ENCODE results near the gene RAD21L1.

The RAD21L1 gene

DNA sequence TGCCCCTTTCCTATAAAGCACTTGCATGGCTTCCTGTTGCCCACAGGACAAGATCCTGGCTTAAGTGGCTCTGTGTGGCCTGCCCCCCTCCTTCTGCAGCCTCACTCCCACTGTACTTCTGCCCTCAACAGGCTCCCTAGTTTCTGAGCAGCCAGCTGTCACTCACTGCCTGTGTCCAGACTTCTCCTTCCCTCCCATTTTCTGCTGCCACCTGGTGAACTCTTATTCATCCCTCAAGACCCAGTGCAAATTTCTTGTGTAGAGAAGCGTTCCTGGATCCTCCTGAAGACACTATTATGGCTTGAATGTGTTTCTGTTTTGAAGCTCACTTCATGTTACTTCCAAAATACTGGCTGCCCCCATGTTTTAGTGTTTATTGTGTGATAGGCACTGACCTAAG lies 66.8 kb downstream of the RAD21L1 start:
- TF ChIP-seq YY1 (IDR thresholded peaks at IDR 0.05; ENCODE audit: insufficient read depth, insufficient read length) (no peak), ZNF274 (IDR thresholded peaks at IDR 0.05; ENCODE audit: low read depth, low read length) (no peak), SUZ12 (IDR thresholded peaks at IDR 0.05; ENCODE audit: extremely low read depth, insufficient read depth, insufficient read length) (no peak)
- Histone ChIP-seq H3K4me1 (ENCODE audit: insufficient read depth, insufficient read length) (no peaks in the 10 kb centered on the region), H3K36me3 (ENCODE audit: insufficient read depth, insufficient read length, low read length) (no peaks in the 10 kb centered on the region), H3K9me3 (ENCODE audit: insufficient read depth, low read length) (no peaks in the 10 kb centered on the region), H3K9ac (ENCODE audit: insufficient read length, low read depth) (no peak overlapping the region), H3K27me3 (ENCODE audit: insufficient read depth, insufficient read length) (no peaks in the 10 kb centered on the region), H3K4me3 (ENCODE audit: insufficient read length, low read depth) (no peak overlapping the region)
- DNase-seq (ENCODE audit: low read depth, low spot score) = no peak

GRCh38 chr20:1293641-1294379 lies 68.0 kb downstream of the RAD21L1 start:
- Histone ChIP-seq H3K9me3 (ENCODE audit: insufficient read depth, low read length) (no peaks in the 10 kb centered on the region), H3K4me1 (ENCODE audit: insufficient read depth, insufficient read length) (no peaks in the 10 kb centered on the region), H3K27me3 (ENCODE audit: insufficient read depth, insufficient read length) (no peaks in the 10 kb centered on the region), H3K4me3 (ENCODE audit: insufficient read length, low read depth) (no peak overlapping the region), H3K9ac (ENCODE audit: insufficient read length, low read depth) (no peak overlapping the region), H3K36me3 (ENCODE audit: insufficient read depth, insufficient read length, low read length) (no peaks in the 10 kb centered on the region)
- TF ChIP-seq ZNF274 (IDR thresholded peaks at IDR 0.05; ENCODE audit: low read depth, low read length) (no peak), YY1 (IDR thresholded peaks at IDR 0.05; ENCODE audit: insufficient read depth, insufficient read length) (no peak), SUZ12 (IDR thresholded peaks at IDR 0.05; ENCODE audit: extremely low read depth, insufficient read depth, insufficient read length) (no peak)
- DNase-seq (ENCODE audit: low read depth, low spot score) = no peak

DNA sequence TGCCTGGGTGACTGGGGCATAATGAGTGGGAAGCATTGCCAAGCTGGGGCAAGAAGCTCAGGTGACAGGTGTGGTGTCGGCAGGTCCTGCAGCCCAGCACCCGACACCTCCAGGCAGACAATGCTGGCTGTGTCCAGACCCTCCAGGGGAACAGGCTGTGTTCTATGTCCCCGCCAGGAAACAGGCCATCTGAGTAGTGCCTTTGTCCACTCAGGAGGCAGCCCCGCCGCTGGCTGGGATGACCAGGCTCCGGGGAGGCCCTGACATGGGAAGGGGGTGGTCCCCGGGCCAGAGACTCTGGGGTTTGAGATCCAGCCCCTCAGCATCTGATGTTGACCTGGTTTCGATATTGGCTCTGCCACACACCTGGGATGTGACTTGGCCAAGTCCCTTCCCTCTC lies 68.7 kb downstream of the RAD21L1 start:
- TF ChIP-seq YY1 (IDR thresholded peaks at IDR 0.05; ENCODE audit: insufficient read depth, insufficient read length) = no peak
- TF ChIP-seq ZNF274 (IDR thresholded peaks at IDR 0.05; ENCODE audit: low read depth, low read length) = no peak
- TF ChIP-seq SUZ12 (IDR thresholded peaks at IDR 0.05; ENCODE audit: extremely low read depth, insufficient read depth, insufficient read length) = no peak

GRCh38 chr20:1295276-1295930 lies 69.6 kb downstream of the RAD21L1 start:
- TF ChIP-seq SUZ12 (IDR thresholded peaks at IDR 0.05; ENCODE audit: extremely low read depth, insufficient read depth, insufficient read length) = no peak
- TF ChIP-seq YY1 (IDR thresholded peaks at IDR 0.05; ENCODE audit: insufficient read depth, insufficient read length) = no peak
- TF ChIP-seq ZNF274 (IDR thresholded peaks at IDR 0.05; ENCODE audit: low read depth, low read length) = no peak
- no peak overlapping the region for H3K9ac ChIP-seq (ENCODE audit: insufficient read length, low read depth)
- H3K27me3 ChIP-seq (ENCODE audit: insufficient read depth, insufficient read length) = no peaks in the 10 kb centered on the region
- H3K36me3 ChIP-seq (ENCODE audit: insufficient read depth, insufficient read length, low read length) = no peaks in the 10 kb centered on the region
- no peak overlapping the region for H3K4me3 ChIP-seq (ENCODE audit: insufficient read length, low read depth)
- no peaks in the 10 kb centered on the region for H3K4me1 ChIP-seq (ENCODE audit: insufficient read depth, insufficient read length)
- DNase-seq (ENCODE audit: low read depth, low spot score) = no peak
- no peaks in the 10 kb centered on the region for H3K9me3 ChIP-seq (ENCODE audit: insufficient read depth, low read length)

More for the DNA sequence above, 68.7 kb downstream of the RAD21L1 start:
- Histone ChIP-seq H3K36me3 (ENCODE audit: insufficient read depth, insufficient read length, low read length) (no peaks in the 10 kb centered on the region), H3K9me3 (ENCODE audit: insufficient read depth, low read length) (no peaks in the 10 kb centered on the region), H3K27me3 (ENCODE audit: insufficient read depth, insufficient read length) (no peaks in the 10 kb centered on the region), H3K4me3 (ENCODE audit: insufficient read length, low read depth) (no peak overlapping the region), H3K9ac (ENCODE audit: insufficient read length, low read depth) (no peak overlapping the region), H3K4me1 (ENCODE audit: insufficient read depth, insufficient read length) (no peaks in the 10 kb centered on the region)
- no peak for DNase-seq (ENCODE audit: low read depth, low spot score)

DNA sequence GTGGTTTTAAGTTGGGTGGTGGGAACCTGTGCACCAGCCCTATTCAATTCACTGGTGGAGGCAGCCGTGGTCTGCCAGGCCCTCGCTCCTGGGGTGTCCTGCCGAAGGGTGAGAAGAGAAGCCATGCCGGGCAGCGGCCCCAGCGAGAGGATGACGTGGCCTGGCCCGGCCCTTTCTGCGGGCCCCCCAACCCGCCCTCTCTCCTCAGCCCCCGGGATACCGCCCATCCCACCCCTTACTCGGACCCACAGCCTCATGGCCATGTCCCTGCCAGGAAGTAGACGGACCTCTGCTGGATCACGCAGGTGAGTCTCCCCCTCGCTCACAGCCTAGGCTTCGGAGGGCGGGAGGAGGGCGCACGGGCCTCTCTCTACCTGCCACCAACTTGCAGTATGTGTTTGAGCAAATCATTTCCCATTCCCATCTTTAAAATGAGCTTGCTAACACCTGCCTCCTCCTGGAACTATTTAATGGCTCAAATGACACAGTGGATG lies 70.3 kb downstream of the RAD21L1 start:
- no peak for DNase-seq (ENCODE audit: low read depth, low spot score)
- TF ChIP-seq YY1 (IDR thresholded peaks at IDR 0.05; ENCODE audit: insufficient read depth, insufficient read length) = no peak
- no peak for TF ChIP-seq SUZ12 (IDR thresholded peaks at IDR 0.05; ENCODE audit: extremely low read depth, insufficient read depth, insufficient read length)
- no peak for TF ChIP-seq ZNF274 (IDR thresholded peaks at IDR 0.05; ENCODE audit: low read depth, low read length)
- no peak overlapping the region for H3K4me3 ChIP-seq (ENCODE audit: insufficient read length, low read depth)
- no peaks in the 10 kb centered on the region for H3K4me1 ChIP-seq (ENCODE audit: insufficient read depth, insufficient read length)
- H3K27me3 ChIP-seq (ENCODE audit: insufficient read depth, insufficient read length) = no peaks in the 10 kb centered on the region
- no peaks in the 10 kb centered on the region for H3K9me3 ChIP-seq (ENCODE audit: insufficient read depth, low read length)
- H3K36me3 ChIP-seq (ENCODE audit: insufficient read depth, insufficient read length, low read length) = no peaks in the 10 kb centered on the region
- no peak overlapping the region for H3K9ac ChIP-seq (ENCODE audit: insufficient read length, low read depth)

- no peak for TF ChIP-seq YY1 (IDR thresholded peaks at IDR 0.05; ENCODE audit: insufficient read depth, insufficient read length)
- TF ChIP-seq ZNF274 (IDR thresholded peaks at IDR 0.05; ENCODE audit: low read depth, low read length) = no peak
- TF ChIP-seq SUZ12 (IDR thresholded peaks at IDR 0.05; ENCODE audit: extremely low read depth, insufficient read depth, insufficient read length) = no peak
- no peak overlapping the region for H3K9ac ChIP-seq (ENCODE audit: insufficient read length, low read depth)
- H3K4me1 ChIP-seq (ENCODE audit: insufficient read depth, insufficient read length) = no peaks in the 10 kb centered on the region
- DNase-seq (ENCODE audit: low read depth, low spot score) = no peak
- no peaks in the 10 kb centered on the region for H3K36me3 ChIP-seq (ENCODE audit: insufficient read depth, insufficient read length, low read length)
- H3K27me3 ChIP-seq (ENCODE audit: insufficient read depth, insufficient read length) = no peaks in the 10 kb centered on the region
- no peaks in the 10 kb centered on the region for H3K9me3 ChIP-seq (ENCODE audit: insufficient read depth, low read length)
- no peak overlapping the region for H3K4me3 ChIP-seq (ENCODE audit: insufficient read length, low read depth)
These were observed 71.1 kb downstream of the RAD21L1 start for GRCh38 chr20:1296922-1297321.

GRCh38 chr20:1297486-1297885 lies 71.6 kb downstream of the RAD21L1 start:
- TF ChIP-seq SUZ12 (IDR thresholded peaks at IDR 0.05; ENCODE audit: extremely low read depth, insufficient read depth, insufficient read length) (no peak), ZNF274 (IDR thresholded peaks at IDR 0.05; ENCODE audit: low read depth, low read length) (no peak), YY1 (IDR thresholded peaks at IDR 0.05; ENCODE audit: insufficient read depth, insufficient read length) (no peak)
- H3K4me3 ChIP-seq (ENCODE audit: insufficient read length, low read depth) = no peak overlapping the region
- no peaks in the 10 kb centered on the region for H3K27me3 ChIP-seq (ENCODE audit: insufficient read depth, insufficient read length)
- no peaks in the 10 kb centered on the region for H3K36me3 ChIP-seq (ENCODE audit: insufficient read depth, insufficient read length, low read length)
- no peaks in the 10 kb centered on the region for H3K9me3 ChIP-seq (ENCODE audit: insufficient read depth, low read length)
- H3K4me1 ChIP-seq (ENCODE audit: insufficient read depth, insufficient read length) = no peaks in the 10 kb centered on the region
- H3K9ac ChIP-seq (ENCODE audit: insufficient read length, low read depth) = no peak overlapping the region
- DNase-seq (ENCODE audit: low read depth, low spot score) = no peak

All from NT2/D1 (cell line).